GM18858 (cell line): Measurements from ENCODE around the gene TPO.
"Not testable (repeated sequence)": the region's sequence is repeated elsewhere in the genome, so short reads cannot be mapped to it uniquely, and the experiment has no call there.

Experiments
- ATAC-seq: cut with Tn5 transposase; IDR thresholded peaks from one replicate; pipeline ENCODE4 v1.9.1; 2021; ENCODE audit not compliant: unreplicated experiment

The TPO gene

GRCh38 chr2:1403565-1403964, 9.7 kb upstream of the TPO start:
- no peak for ATAC-seq

- ATAC-seq = no peak
Measured at GRCh38 chr2:1405124-1405523, 8.1 kb upstream of the TPO start.

GRCh38 chr2:1405967-1406366, 7.3 kb upstream of the TPO start:
- no peak for ATAC-seq

DNA sequence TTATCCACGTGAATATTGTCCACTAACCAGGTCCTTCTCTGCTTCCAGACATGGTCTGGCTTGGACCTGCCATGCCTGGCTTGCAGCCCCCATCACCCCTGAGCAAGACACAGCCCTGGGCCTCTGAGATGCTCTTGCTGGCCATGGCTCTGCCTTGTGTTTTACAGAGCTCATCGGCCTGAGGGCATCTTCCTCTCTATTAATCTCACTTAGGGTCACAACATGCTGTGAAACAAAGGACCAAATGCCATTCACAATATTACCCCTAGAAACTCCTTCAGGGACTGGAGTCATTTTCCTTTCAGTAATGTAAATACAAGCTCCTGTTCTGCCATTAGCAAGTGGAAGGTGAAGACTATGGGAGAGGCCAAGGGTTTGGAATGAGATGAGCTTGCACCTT, 6.8 kb upstream of the TPO start:
- no peak for ATAC-seq

- no peak for ATAC-seq
Measured at GRCh38 chr2:1407950-1408675, 5.2 kb upstream of the TPO start.

GRCh38 chr2:1414121-1414520, 858 bp downstream of the TPO start:
- ATAC-seq = no peak

GRCh38 chr2:1414901-1415300, 1.6 kb downstream of the TPO start:
- ATAC-seq = not testable (repeated sequence)

DNA sequence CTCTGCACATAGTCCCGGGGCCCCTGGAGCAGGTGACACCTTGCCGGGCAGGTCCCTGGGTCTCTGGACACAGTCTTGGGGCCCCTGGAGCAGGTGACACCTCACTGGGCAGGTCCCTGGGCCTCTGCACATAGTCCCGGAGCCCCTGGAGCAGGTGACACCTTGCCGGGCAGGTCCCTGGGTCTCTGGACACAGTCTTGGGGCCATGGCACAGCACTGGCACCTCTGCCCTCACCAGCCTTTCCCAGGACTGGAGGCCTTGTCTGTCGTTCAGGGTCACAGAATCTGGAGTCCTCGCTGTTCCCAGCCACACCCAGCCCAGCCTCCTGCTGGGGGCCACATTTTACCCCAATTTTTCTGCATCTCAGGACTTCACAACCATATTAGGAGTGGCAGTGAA, 2.2 kb downstream of the TPO start:
- ATAC-seq = no peak

DNA sequence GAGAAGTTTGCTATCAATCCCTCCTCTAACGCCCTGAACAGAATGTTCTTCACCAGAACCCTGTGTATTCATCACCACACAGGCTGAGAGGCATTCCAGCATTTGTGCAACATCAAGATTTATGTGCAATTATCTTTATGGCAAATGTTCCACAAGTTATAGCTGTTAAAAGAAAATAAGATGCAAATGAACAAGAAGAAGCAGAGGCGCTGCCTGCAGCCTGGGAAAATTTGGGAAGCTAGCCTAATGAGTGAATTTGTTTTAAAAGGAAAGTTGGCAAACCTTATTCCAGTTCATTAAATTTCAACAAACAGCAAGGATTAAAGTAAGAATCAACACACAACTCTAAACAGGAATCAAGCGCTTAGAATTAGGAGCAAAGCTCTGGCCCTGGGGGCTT, 5.3 kb downstream of the TPO start:
- ATAC-seq = no peak

DNA sequence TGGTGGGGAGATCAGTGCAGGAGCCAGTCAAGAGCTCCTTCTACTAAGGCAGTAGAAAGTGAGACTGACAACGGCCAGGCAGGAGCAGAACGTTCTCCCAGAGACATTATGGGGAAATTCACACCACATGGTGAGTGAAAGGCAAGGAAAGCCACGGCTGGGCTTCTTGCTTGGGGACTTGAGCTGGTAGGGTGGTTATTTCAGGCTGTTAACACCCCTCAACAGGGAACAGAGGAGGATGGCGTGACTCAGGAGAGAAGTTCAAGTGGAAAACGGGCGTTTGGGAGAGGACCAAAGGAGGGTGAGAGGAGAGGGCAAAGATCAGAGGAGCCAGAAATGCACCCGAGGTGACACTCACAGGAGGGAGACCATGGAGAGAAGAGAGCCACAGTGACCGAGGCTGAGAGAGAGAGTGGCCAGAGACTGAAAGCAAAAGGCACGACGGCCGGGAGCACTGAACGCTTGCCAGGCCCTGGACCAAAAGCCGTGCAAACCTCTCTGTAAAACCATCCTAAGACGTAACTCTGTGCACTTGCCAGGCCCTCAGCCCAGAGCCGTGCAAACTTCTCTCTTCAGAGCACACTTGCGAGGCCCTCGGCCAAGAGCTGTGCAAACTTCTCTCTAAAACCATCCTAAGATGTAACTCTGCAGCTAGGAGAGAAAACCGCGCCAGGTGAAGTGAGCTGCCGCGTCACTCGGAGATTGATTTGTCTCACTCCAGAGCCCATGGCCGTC, 7.7 kb downstream of the TPO start:
- ATAC-seq = no peak

GRCh38 chr2:1421731-1422130, 8.5 kb downstream of the TPO start:
- ATAC-seq = no peak

GRCh38 chr2:1422131-1422530, 8.9 kb downstream of the TPO start:
- ATAC-seq = no peak

DNA sequence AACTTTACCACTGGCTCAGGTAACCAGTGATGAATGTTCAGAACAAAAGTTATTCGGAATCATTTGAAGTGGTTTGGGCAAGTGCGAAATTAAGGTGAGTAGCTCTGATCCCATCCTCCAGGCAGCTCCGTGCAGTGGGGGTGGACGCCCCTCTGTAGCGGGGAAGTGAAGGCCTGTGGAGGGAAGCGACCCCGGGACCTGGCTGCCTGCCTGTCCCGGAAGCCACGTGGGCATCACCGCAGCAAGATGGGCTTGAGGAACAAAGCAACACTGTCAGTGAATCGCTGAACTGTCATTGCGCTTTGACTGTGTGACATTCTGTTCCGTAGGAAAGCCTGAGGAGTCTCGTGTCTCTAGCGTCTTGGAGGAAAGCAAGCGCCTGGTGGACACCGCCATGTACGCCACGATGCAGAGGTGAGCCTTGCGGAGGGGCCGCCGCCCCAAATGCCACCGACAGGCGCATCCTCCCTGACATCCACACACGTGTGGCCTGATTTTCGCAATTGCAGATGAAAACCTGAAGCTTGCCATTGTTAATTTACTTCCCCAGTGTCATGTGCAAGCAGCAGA, 9.5 kb downstream of the TPO start:
- no peak for ATAC-seq

DNA sequence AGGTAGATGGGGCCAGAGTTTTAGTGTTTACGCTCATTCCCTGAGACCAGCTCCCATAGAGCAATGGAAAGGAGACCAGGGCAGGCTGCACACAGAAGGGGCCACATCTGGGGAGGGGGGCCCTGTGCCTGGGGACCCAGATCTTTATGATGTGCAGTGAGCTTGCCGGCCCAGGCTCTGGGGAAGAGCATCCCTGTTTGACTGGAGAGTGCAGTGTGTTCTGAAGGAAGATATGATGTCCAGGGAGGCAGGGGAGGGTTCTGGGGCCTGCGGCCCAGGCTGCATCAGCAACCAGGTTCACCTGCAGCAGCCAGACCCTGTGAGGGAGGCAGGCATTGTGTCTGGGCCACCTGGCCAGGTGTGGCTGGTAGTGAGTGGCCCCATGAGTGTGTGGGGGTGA, 13.8 kb downstream of the TPO start:
- ATAC-seq = no peak

DNA sequence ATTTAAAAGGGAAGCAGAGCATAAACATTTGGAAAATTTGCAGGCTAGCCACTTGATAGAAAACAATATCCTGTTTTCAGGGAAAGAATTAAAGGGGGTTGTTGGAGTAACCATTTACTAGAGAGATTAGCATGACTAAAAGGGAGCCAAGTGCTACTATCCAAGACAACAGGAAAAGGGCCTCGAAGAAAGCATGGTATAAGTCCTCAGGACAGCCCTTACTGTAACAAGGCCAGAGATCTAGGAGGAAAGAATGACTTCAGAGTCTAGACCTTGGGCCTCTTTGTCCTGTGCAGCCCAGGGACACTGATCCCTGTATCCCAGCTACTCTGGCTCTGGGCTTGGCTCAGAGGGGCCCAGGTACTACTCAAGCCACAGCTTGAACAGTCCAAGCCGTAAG, 16.6 kb downstream of the TPO start:
- ATAC-seq = no peak

DNA sequence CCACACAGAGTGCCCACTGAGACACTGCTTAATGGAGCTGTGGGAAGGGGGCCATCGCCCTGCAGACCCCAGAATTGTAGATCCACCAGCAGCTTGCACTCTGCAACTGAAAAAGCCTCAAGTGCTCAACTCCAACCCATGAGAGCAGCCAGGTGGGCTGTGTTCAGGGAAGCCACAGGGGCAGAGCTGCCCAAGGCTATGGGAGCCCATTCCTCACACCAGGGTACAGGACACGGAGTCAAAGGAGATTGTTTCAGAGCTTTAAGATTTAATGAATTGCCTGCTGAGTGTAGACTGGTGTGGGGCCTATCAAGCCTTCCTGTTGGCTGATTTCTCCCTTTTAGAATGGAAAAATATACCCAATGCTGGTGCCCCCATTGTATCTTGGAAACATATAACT, 17.2 kb downstream of the TPO start:
- ATAC-seq = no peak

GRCh38 chr2:1431886-1432400, 18.7 kb downstream of the TPO start:
- ATAC-seq = no peak

- no peak for ATAC-seq
Measured at GRCh38 chr2:1432726-1433125, 19.5 kb downstream of the TPO start.

DNA sequence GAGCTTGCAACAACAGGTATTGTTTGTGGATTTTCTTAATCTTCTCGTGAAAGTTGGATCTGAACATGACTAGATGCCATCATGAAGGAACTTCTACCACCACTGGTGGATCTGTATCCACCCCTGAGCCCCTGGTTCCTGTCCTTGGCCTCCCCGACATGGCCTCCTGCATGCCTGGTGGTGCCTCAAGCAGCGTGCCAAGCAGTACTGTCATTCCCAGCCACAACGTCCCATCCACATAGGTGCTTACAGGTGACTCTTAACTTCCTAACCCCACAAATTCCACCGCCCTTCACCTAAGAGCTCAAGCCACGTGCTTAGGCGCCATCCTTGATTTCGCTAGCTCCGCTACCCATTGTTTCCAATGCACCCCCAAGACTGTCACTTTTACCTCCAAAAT, 23.1 kb downstream of the TPO start:
- no peak for ATAC-seq

GRCh38 chr2:1437101-1437500, 23.8 kb downstream of the TPO start:
- no peak for ATAC-seq

GRCh38 chr2:1437537-1437936, 24.3 kb downstream of the TPO start:
- ATAC-seq = no peak

- no peak for ATAC-seq
Measured at GRCh38 chr2:1438972-1439371, 25.7 kb downstream of the TPO start.
